ENCODE data around the gene STAT3.
"Not testable (repeated sequence)": the region's sequence is repeated elsewhere in the genome, so short reads cannot be mapped to it uniquely, and the experiment has no call there.

Gene STAT3

DNA sequence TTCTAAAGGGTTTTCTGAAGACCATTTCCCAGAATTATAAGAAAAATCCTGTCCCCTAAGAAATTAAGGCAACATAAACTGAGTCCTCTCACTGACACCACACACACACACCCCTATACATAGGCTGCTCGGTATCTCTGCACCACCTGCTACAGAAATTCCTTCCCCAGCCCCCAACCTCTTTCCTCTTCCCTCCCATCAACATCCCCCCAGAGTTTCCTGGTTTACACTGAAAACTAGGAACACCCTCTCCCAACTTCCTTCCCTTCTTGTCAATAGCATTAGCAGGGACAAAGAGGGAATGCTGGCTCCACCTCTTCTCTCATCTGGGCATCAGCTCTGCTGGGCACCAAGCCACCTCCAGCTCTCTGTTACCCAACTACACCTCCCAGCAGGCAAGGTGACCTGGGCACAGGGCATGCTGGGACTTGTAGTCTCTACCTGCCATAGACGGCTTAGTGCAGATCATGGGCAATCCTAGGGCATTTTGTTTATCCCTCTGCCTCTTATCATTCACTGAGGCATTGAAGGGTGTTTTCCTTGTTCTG, 19.1 kb upstream of the STAT3 start:
- no peak for TF ChIP-seq POLR2A (IDR thresholded peaks at IDR 0.05; ENCODE audit: low read depth, low read length)
- no peak for TF ChIP-seq POLR2AphosphoS5 (IDR thresholded peaks at IDR 0.05; ENCODE audit: low read depth, low read length)
- TF ChIP-seq TAF1 (IDR thresholded peaks at IDR 0.05; ENCODE audit: borderline replicate concordance, low read depth, low read length): no peak
- DNase-seq (ENCODE audit: insufficient read length): peak; percentile 65
- FAIRE-seq: peak; percentile 93

DNA sequence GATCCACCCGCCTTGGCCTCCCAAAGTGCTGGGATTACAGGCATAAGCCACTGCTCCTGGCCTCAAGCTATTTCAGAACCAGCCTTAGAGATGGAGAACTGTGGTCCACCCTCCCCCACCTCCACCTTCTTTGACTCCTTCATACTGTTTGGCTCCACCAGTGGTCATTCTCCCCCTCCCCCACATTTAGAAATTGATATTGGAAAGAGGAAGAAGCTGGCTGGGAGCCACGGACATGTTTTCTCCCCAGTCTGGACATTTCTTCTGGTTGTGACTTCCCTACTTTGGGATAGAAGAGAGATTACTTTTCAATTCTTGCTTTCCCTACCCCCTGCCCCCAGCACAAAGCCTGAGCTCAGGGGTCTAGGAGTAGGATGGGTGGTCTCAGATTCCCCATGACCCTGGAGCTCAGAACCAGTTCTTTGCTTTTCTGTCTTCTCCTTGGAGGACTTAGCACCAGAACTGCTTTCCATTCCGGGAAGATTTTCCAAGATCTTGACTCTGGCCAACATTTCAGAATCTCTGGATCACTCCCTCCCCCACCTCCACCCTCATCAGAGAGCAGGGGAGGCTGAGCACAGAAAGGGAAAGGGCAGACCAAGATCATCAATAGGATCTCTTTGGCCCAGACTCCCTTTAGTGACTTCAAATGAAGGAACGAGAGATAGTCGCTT, 18.5 kb upstream of the STAT3 start:
- DNase-seq (ENCODE audit: insufficient read length) (no peak), FAIRE-seq (no peak)
- TF ChIP-seq POLR2A (IDR thresholded peaks at IDR 0.05; ENCODE audit: low read depth, low read length): no peak
- no peak for TF ChIP-seq TAF1 (IDR thresholded peaks at IDR 0.05; ENCODE audit: borderline replicate concordance, low read depth, low read length)
- no peak for TF ChIP-seq POLR2AphosphoS5 (IDR thresholded peaks at IDR 0.05; ENCODE audit: low read depth, low read length)

DNA sequence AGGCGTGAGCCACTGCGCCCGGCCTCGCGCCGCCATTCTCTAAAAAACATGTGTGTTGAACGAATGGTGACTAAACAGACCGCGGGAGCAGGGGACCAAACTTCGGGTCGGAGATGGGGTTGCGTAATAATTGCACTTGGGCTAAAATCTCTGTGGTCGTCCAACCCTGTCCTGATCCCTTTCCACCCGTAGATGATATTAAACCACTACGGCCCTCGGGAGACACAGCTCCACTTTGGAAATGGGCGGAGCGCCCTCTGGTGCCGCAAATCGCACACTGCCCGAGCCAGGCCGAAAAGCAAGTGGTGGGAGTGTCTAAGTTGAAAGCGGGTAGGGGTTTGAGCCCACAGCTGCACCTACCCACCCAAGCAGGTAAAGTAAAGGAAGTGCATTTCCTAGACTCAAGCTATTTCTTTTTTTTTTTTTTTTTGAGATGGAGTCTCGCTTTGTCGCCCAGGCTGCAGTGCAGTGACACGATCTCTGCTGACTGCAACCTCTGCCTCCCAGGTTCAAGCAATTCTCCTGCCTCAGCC, 17.8 kb upstream of the STAT3 start:
- FAIRE-seq (peak; percentile 90), DNase-seq (ENCODE audit: insufficient read length) (peak; percentile 64)
- TF ChIP-seq TAF1 (IDR thresholded peaks at IDR 0.05; ENCODE audit: borderline replicate concordance, low read depth, low read length) (no peak), POLR2A (IDR thresholded peaks at IDR 0.05; ENCODE audit: low read depth, low read length) (no peak), POLR2AphosphoS5 (IDR thresholded peaks at IDR 0.05; ENCODE audit: low read depth, low read length) (no peak)

DNA sequence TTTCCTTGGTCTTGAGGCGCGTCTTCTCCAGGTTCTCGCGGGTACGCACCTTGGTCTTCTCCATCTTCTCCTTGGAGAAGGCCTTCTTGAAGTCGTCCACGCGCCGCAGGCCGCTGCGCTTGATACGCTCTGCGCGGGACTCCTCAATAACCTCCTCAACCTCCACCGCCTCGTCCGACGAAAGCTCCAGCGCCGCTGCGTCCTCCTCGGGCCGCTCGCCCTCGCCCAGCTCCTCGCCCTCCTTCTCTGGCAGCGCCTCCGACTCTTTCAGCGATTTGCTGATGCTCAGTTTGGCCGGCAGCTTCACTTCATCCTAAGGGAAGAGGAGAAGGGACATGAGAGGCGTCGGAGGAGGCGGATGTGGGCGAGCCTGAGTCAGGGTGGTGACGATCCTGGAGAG, 16.8 kb upstream of the STAT3 start:
- no peak for DNase-seq (ENCODE audit: insufficient read length)
- TF ChIP-seq POLR2A (IDR thresholded peaks at IDR 0.05; ENCODE audit: low read depth, low read length) (no peak), TAF1 (IDR thresholded peaks at IDR 0.05; ENCODE audit: borderline replicate concordance, low read depth, low read length) (no peak), POLR2AphosphoS5 (IDR thresholded peaks at IDR 0.05; ENCODE audit: low read depth, low read length) (no peak)
- no peak for FAIRE-seq

DNA sequence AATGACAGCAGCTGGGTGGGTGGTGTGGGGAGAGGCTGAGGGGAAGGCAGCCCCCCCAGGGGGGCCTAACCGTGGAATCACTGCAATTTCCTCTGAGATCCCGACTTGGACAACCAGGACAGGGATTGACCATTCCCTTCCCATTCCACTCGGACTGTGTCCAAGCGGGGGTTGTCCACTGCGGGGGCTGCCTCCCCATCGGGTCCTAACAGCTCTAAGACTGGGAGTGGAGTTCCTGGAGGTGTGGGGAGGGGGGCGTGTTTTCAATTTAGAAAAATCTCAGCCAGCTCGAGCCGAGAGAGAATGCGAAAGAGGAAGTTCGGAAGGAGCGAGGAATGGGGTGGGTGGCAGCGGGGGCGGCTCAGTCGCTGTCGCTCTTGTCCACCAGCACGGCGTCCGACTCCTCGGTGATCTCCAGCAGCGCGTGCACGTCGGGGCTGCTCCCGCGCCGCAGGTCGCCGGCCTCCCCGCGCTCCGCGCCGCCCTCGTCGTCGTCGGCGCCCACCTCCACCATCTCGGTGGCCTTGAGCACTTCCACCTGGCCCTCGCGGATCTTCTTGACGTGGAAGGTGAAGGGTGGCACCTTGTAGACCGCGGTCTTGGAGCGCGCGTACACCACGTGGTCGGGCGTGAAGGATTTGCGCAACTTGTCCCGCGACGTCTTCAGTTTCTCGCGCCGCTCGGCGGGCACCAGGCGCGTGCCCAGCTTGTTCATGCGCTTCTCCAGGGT, 16.2 kb upstream of the STAT3 start:
- DNase-seq (ENCODE audit: insufficient read length): no peak
- FAIRE-seq: no peak

DNA sequence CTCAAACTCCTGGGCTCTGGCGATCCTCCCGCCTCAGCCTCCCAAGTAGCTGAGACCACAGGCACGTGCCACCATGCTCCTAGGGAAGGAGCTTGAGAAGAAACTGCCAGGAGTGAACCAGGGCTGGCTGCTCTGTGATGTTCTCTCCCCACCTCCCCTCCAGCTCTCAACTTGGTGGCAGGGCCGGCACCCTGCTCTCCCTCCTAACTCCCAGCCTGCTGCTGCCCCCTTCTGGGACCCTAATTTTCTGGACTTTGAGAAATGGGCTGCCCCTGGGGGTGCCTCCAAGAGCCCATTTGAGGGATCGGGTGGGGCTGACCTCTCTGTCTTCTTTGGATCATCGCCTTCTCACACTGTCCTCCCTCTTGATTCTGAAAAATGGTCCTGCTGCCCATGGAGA, 14.9 kb upstream of the STAT3 start:
- no peak for DNase-seq (ENCODE audit: insufficient read length)

More for the DNA sequence above, 16.2 kb upstream of the STAT3 start:
- TF ChIP-seq POLR2A (IDR thresholded peaks at IDR 0.05; ENCODE audit: low read depth, low read length): no peak
- no peak for TF ChIP-seq POLR2AphosphoS5 (IDR thresholded peaks at IDR 0.05; ENCODE audit: low read depth, low read length)
- TF ChIP-seq TAF1 (IDR thresholded peaks at IDR 0.05; ENCODE audit: borderline replicate concordance, low read depth, low read length): no peak

DNA sequence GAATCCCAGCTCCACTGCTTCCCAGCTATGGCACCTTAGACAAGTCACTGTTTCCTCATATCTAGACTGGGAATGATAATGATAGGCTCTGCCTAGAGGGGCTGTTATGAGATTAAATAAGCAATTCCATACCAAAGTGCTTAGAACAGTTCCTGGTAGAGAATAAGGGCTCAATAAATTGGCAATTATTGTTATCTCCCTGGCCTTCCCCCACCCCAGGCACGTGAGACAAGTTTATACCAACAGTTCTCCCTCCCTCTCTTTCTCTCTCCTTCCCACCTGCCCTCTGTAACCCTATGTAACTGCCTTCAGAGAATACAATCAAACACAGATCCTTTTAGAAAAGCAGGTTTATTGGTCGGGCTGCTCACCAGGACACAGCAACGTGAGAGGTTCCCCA, 13.9 kb upstream of the STAT3 start:
- FAIRE-seq (no peak), DNase-seq (ENCODE audit: insufficient read length) (no peak)
- TF ChIP-seq POLR2A (IDR thresholded peaks at IDR 0.05; ENCODE audit: low read depth, low read length) (no peak), TAF1 (IDR thresholded peaks at IDR 0.05; ENCODE audit: borderline replicate concordance, low read depth, low read length) (no peak), POLR2AphosphoS5 (IDR thresholded peaks at IDR 0.05; ENCODE audit: low read depth, low read length) (no peak)

More for the DNA sequence above, 14.9 kb upstream of the STAT3 start:
- no peak for FAIRE-seq
- TF ChIP-seq POLR2A (IDR thresholded peaks at IDR 0.05; ENCODE audit: low read depth, low read length): no peak
- TF ChIP-seq POLR2AphosphoS5 (IDR thresholded peaks at IDR 0.05; ENCODE audit: low read depth, low read length): no peak
- TF ChIP-seq TAF1 (IDR thresholded peaks at IDR 0.05; ENCODE audit: borderline replicate concordance, low read depth, low read length): no peak

DNA sequence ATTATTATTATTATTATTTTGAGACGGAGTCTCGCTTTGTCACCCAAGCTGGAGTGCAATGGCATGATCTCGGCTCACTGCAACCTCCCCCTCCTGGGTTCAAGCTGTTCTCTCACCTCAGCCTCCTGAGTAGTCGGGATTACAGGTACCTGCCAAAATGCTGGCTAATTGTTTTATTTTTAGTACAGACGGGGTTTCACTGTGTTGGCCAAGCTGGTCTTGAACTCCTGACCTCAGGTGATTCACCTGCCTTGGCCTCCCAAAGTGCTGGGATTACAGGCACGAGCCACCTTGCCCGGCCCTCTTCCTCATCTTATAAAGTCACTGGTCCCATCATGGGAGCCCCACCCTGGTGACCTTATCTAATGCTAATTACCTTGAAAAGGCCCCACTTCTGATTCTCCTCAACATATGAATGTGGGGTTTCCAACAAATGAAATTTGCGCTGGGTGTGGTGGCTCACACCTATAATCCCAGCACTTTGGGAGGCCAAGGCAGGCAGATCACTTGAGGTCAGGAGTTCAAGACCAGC, 12.7 kb upstream of the STAT3 start:
- not testable (repeated sequence) for FAIRE-seq; DNase-seq (ENCODE audit: insufficient read length)

DNA sequence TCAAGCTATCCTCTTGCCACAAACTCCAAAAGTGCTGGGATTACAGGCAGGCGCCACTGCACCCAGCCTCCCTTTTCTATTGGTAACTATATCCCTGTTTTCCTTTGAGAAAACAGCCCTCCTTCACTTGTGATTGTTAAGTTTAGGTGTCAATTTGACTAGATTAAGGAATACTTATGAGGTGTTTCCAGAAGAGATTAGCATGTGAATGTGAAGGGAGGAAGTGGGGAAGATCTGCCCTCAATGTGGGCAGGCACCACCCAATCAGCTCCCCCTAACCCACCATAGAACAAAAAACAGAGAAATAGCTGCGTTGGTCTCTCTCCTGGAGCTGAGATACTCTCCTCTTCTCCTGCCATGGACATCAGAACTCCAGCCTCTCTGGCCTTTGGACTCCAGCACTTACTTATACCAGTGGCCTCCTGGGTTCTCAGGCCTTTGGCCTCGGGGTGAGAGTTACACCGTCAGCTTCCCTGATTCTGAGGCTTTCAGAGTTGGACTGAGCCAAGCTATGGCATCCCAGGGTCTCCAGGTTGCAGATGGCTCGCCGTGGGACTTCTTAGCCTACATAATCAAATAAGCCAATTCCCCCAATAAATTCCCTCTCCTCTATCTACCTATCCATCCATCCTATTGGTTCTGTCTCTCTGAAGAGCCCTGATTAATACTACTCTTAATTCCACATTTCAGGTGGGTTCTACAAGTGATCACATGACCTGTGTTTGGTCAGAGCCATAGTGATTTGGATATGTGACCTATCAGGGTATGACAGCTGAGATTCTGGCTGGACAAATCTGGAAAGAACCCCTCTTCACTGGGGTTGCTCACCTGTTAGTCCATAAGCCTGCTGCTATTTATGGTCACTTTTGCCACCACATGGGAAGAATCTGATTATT, 12.0 kb upstream of the STAT3 start:
- FAIRE-seq (no peak), DNase-seq (ENCODE audit: insufficient read length) (no peak)
- TF ChIP-seq POLR2A (IDR thresholded peaks at IDR 0.05; ENCODE audit: low read depth, low read length) (no peak), TAF1 (IDR thresholded peaks at IDR 0.05; ENCODE audit: borderline replicate concordance, low read depth, low read length) (no peak), POLR2AphosphoS5 (IDR thresholded peaks at IDR 0.05; ENCODE audit: low read depth, low read length) (no peak)

DNA sequence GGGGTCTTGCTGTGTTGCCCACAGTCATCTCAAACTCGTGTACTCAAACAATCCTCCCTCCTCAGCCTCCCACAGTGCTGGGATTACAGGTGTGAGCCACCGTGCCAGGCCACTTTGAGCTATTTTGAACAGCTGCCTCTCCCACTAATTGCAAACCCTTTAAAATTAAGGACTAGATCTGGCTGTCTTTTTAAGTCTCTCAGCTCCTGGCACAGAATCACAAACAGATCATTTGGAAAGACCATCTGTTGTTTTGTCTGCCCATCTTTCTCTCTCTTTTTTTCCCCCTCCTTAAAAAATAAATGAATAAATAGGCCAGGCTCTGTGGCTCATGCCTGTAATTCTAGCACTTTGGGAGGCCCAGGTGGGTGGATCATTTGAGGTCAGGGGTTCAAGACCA, 10.9 kb upstream of the STAT3 start:
- FAIRE-seq: no peak
- no peak for DNase-seq (ENCODE audit: insufficient read length)
- TF ChIP-seq POLR2AphosphoS5 (IDR thresholded peaks at IDR 0.05; ENCODE audit: low read depth, low read length): no peak
- no peak for TF ChIP-seq POLR2A (IDR thresholded peaks at IDR 0.05; ENCODE audit: low read depth, low read length)

DNA sequence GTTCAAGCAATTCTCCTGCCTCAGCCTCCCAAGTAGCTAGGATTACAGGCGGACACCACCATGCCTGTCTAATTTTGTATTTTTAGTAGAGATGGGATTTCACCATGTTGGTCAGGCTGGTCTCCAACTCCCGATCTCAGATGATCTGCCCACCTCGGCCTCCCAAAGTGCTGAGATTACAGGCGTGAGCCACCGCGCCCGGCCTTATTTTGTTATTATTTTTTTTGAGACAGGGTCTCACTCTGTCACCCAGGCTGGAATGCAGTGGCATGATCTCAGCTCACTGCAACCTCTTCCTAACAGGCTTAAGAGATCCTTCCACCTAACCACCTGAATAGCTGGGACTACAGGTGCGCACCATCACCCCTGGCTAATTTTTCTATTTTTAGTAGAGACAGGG, 7.4 kb upstream of the STAT3 start:
- DNase-seq (ENCODE audit: insufficient read length); FAIRE-seq: not testable (repeated sequence)
